ENCODE results near the gene PRKCH. TPM values are rescaled to one million over a fixed set of nuclear protein-coding genes. Genes with fewer than 3 reads are reported as not detected.
"Not testable (repeated sequence)": the region's sequence is repeated elsewhere in the genome, so short reads cannot be mapped to it uniquely, and the experiment has no call there.

Gene PRKCH
- total RNA-seq, 1 experiment from 2014 or later = 5.2 TPM

- Histone ChIP-seq H3K23ac (ENCODE audit: insufficient read length, low read depth, low read length) (no peak overlapping the region), H3K4ac (ENCODE audit: low read depth, low read length) (no peak overlapping the region), H2AK5ac (ENCODE audit: insufficient read length, low read length) (no peak overlapping the region), H4K91ac (ENCODE audit: insufficient read length, low read depth, low read length) (no peak overlapping the region), H2BK20ac (ENCODE audit: low read depth, low read length, poor library complexity, severe bottlenecking) (no peak overlapping the region), H3K9me3 (ENCODE audit: control insufficient read depth, low read depth, low read length) (no peaks in the 10 kb centered on the region), H2AFZ (ENCODE audit: low read length) (no peak overlapping the region), H4K8ac (replicated peaks; ENCODE audit: insufficient read length, low read depth, low read length) (no peak overlapping the region), H4K20me1 (ENCODE audit: control insufficient read depth, insufficient read depth, insufficient read length) (no peaks in the 10 kb centered on the region), H3T11ph (ENCODE audit: low read length) (no peak overlapping the region), H2BK12ac (ENCODE audit: insufficient read length, low read depth, low read length) (no peak overlapping the region), H3K79me2 (ENCODE audit: insufficient read depth, low read length) (0 out of 2 replicates have a peak, but pooled peaks cover 3% of the 10 kb centered on the region), H3K9ac (ENCODE audit: extremely low read depth, insufficient read length, low read length) (no peak overlapping the region), H2BK120ac (ENCODE audit: low read depth, low read length, poor library complexity, severe bottlenecking) (no peak overlapping the region), H2BK5ac (ENCODE audit: insufficient read length, low read length) (no peak overlapping the region), H3K23me2 (ENCODE audit: insufficient read length, low read depth, low read length, poor library complexity, severe bottlenecking) (no peaks in the 10 kb centered on the region), H3K14ac (ENCODE audit: insufficient read depth, low read length) (no peak overlapping the region), H3K27me3 (ENCODE audit: insufficient read depth, low read length) (no peaks in the 10 kb centered on the region), H3K4me2 (ENCODE audit: insufficient read depth, insufficient read length, low read length) (no peak overlapping the region), H3K4me1 (ENCODE audit: insufficient read depth, low read length) (peaks cover 12% of the 10 kb centered on the region), H4K5ac (ENCODE audit: insufficient read length, low read depth, low read length) (no peak overlapping the region), H3K27ac (ENCODE audit: insufficient read length, low read depth, low read length) (no peak overlapping the region), H3K79me1 (ENCODE audit: insufficient read depth, low read depth, low read length, poor library complexity, severe bottlenecking) (no peaks in the 10 kb centered on the region), H2BK15ac (ENCODE audit: low read depth, low read length) (no peak overlapping the region), H3K56ac (ENCODE audit: insufficient read length, low read depth, low read length) (no peak overlapping the region), H3K18ac (ENCODE audit: insufficient read length, low read depth, low read length) (no peak overlapping the region)
- no peaks in the 10 kb centered on the region for H3K36me3 Mint-ChIP-seq (ENCODE audit: insufficient read depth in 1 of 3, low read depth in 3 of 3)
- no CpG with 5 or more reads among the region's 9 CpGs for whole genome bisulfite sequencing (ENCODE audit: extremely low coverage, insufficient read length, low lambda C conversion rate)
- no peak for TF ChIP-seq CTCF (conservative IDR thresholded peaks at IDR 0.05)
- H3K27me3 Mint-ChIP-seq (ENCODE audit: low read depth) = no peaks in the 10 kb centered on the region
- peak overlapping the region in 2 of 3 experiments; percentile 37 to 53; a peak in 2 of 7 replicates for H3K27ac Mint-ChIP-seq
- 0 out of 5 replicates have a peak overlapping the region, but pooled peaks of 1 of the 2 experiments have one; percentile 36 for H3K4me3 Mint-ChIP-seq
- DNase-seq = no peak
- no peaks in the 10 kb centered on the region for H3K9me3 Mint-ChIP-seq
- peaks cover 33 to 41% of the 10 kb centered on the region in 2 experiments for H3K4me1 Mint-ChIP-seq
Observed at GRCh38 chr14:61528591-61529021, 207.2 kb downstream of the PRKCH start.

- not testable (repeated sequence) for H3K23me2 ChIP-seq (ENCODE audit: insufficient read length, low read depth, low read length, poor library complexity, severe bottlenecking); H3K14ac ChIP-seq (ENCODE audit: insufficient read depth, low read length); H4K91ac ChIP-seq (ENCODE audit: insufficient read length, low read depth, low read length); H2BK120ac ChIP-seq (ENCODE audit: low read depth, low read length, poor library complexity, severe bottlenecking); H3K23ac ChIP-seq (ENCODE audit: insufficient read length, low read depth, low read length); H2BK12ac ChIP-seq (ENCODE audit: insufficient read length, low read depth, low read length); H3K18ac ChIP-seq (ENCODE audit: insufficient read length, low read depth, low read length); H3K27me3 ChIP-seq (ENCODE audit: insufficient read depth, low read length); H3K9me3 ChIP-seq (ENCODE audit: control insufficient read depth, low read depth, low read length); H4K8ac ChIP-seq (replicated peaks; ENCODE audit: insufficient read length, low read depth, low read length); H3K9ac ChIP-seq (ENCODE audit: extremely low read depth, insufficient read length, low read length); DNase-seq; H3K9me3 Mint-ChIP-seq; H3K4ac ChIP-seq (ENCODE audit: low read depth, low read length); H2BK20ac ChIP-seq (ENCODE audit: low read depth, low read length, poor library complexity, severe bottlenecking); H4K20me1 ChIP-seq (ENCODE audit: control insufficient read depth, insufficient read depth, insufficient read length); H3K4me3 Mint-ChIP-seq; H3K27ac Mint-ChIP-seq; H3K36me3 Mint-ChIP-seq (ENCODE audit: insufficient read depth in 1 of 3, low read depth in 3 of 3); H3K27me3 Mint-ChIP-seq (ENCODE audit: low read depth); H3K4me2 ChIP-seq (ENCODE audit: insufficient read depth, insufficient read length, low read length); H4K5ac ChIP-seq (ENCODE audit: insufficient read length, low read depth, low read length); H2AK5ac ChIP-seq (ENCODE audit: insufficient read length, low read length); H2AFZ ChIP-seq (ENCODE audit: low read length); H3T11ph ChIP-seq (ENCODE audit: low read length); H3K79me1 ChIP-seq (ENCODE audit: insufficient read depth, low read depth, low read length, poor library complexity, severe bottlenecking); H2BK15ac ChIP-seq (ENCODE audit: low read depth, low read length); H3K27ac ChIP-seq (ENCODE audit: insufficient read length, low read depth, low read length); H3K56ac ChIP-seq (ENCODE audit: insufficient read length, low read depth, low read length); H3K79me2 ChIP-seq (ENCODE audit: insufficient read depth, low read length); H2BK5ac ChIP-seq (ENCODE audit: insufficient read length, low read length)
- H3K4me1 ChIP-seq (ENCODE audit: insufficient read depth, low read length) = peaks cover 11% of the 10 kb centered on the region
- WGBS (ENCODE audit: extremely low coverage, insufficient read length, low lambda C conversion rate) = no CpG with 5 or more reads among the region's 5 CpGs
- H3K4me1 Mint-ChIP-seq = peaks cover 25 to 33% of the 10 kb centered on the region in 2 experiments
Observed at GRCh38 chr14:61529360-61529759, 208.0 kb downstream of the PRKCH start.
